Ureter (tissue), 1 donor: ENCODE results near the gene KLHL9. TPM values are rescaled to one million over a fixed set of nuclear protein-coding genes. Genes with fewer than 3 reads are reported as not detected.
"Not testable (repeated sequence)": the region's sequence is repeated elsewhere in the genome, so short reads cannot be mapped to it uniquely, and the experiment has no call there.

Experiments
- DNase-seq: peaks from one replicate; pipeline ENCODE4 v3.0.0-alpha.2; 2020; ENCODE audit warnings: low spot score
- total RNA-seq: library from RNA; stranded (reverse); gene quantifications from one replicate; pipeline ENCODE4 v1.2.4, GENCODE V29; 2023
- donor health status: DM: yes; HTN: yes; CAD: no.

KLHL9 gene
- 27.8 TPM for total RNA-seq

- peak; percentile 95 for DNase-seq
Observed at GRCh38 chr9:21334701-21335632, at the start of gene KLHL9. TSS of gene KLHL9 (minus strand) at chr9:21335404. CDS start at chr9:21334859, 545 bp downstream.

- no peak for DNase-seq
Observed at GRCh38 chr9:21383627-21384026, 48.4 kb upstream of the KLHL9 start.

GRCh38 chr9:21381448-21382339 lies 46.5 kb upstream of the KLHL9 start:
- DNase-seq: no peak

- not testable (repeated sequence) for DNase-seq
Observed at GRCh38 chr9:21371467-21371866, 36.3 kb upstream of the KLHL9 start.

- no peak for DNase-seq
Observed at GRCh38 chr9:21367957-21368356, 32.8 kb upstream of the KLHL9 start, which contains the start of gene IFNA13. TSS of gene IFNA13 (minus strand) at chr9:21368057. CDS start at chr9:21368010, 47 bp downstream.

- DNase-seq: not testable (repeated sequence)
Observed at GRCh38 chr9:21367169-21367568, 32.0 kb upstream of the KLHL9 start.

GRCh38 chr9:21362287-21362686 lies 27.1 kb upstream of the KLHL9 start:
- DNase-seq: no peak

- DNase-seq: no peak
Observed at GRCh38 chr9:21357479-21358460, 22.6 kb upstream of the KLHL9 start.

- no peak for DNase-seq
Observed at GRCh38 chr9:21350787-21351186, 15.6 kb upstream of the KLHL9 start, which contains the start of gene IFNA6. TSS of gene IFNA6 (minus strand) at chr9:21350887. CDS start at chr9:21350887, 0 bp downstream.

GRCh38 chr9:21348430-21348970 lies 13.3 kb upstream of the KLHL9 start:
- no peak for DNase-seq

- DNase-seq: no peak
Observed at GRCh38 chr9:21340735-21341134, 5.5 kb upstream of the KLHL9 start.

GRCh38 chr9:21336457-21336856 lies 1.3 kb upstream of the KLHL9 start:
- DNase-seq: no peak

GRCh38 chr9:21333226-21333625 lies 2.0 kb downstream of the KLHL9 start:
- DNase-seq: no peak

- DNase-seq: no peak
Observed at GRCh38 chr9:21331676-21332402, 3.4 kb downstream of the KLHL9 start.

- no peak for DNase-seq
Observed at GRCh38 chr9:21326526-21327139, 8.6 kb downstream of the KLHL9 start.

GRCh38 chr9:21324047-21324446 lies 11.2 kb downstream of the KLHL9 start:
- DNase-seq: no peak

- DNase-seq: no peak
Observed at GRCh38 chr9:21322911-21323461, 12.2 kb downstream of the KLHL9 start.

- no peak for DNase-seq
Observed at GRCh38 chr9:21320465-21320864, 14.7 kb downstream of the KLHL9 start.
